Endometrial microvascular endothelial cells (primary cell): ENCODE results near the gene CRISPLD2. TPM values are rescaled to one million over a fixed set of nuclear protein-coding genes. Genes with fewer than 3 reads are reported as not detected.

Experiments used
- in situ Hi-C: cut with HindIII; loops from 2 replicates; pipeline ENCODE4 v1.10.0; 2017; ENCODE audit warnings: low sequenced_read_pairs, low pct_unique_long_range_greater_than_20kb; ENCODE audit errors: inconsistent ontology term
- total RNA-seq: library from RNA; depleted of rRNA; stranded (reverse); fragments of >200 nt; gene quantifications from one replicate; pipeline ENCODE4 v1.2.3, GENCODE V29; 2015; ENCODE audit errors: inconsistent ontology term

Gene CRISPLD2
- total RNA-seq, 1 donor from 2014 or later, result 8.6 TPM

DNA sequence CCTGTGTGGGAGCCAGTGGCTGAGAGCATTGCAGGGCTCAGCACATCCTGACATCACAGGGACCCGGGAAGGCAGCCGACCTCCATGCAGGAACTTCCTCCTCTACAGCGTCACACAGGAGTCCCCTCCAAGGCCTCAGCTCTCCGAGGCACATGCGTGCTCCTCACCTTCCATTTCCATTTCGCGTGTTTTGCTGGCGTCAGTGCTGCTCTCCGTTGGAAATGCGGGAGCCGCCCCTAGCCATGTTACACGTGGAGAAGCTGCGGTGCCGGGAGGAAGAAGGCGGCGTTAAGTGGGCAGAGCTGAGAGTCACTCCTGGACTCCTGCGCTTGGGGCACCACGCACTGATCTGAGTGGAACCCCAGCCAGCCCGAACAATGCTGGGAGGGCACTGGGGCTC, 25.2 kb upstream of the CRISPLD2 start:
- in situ Hi-C loops, result no loop called here

DNA sequence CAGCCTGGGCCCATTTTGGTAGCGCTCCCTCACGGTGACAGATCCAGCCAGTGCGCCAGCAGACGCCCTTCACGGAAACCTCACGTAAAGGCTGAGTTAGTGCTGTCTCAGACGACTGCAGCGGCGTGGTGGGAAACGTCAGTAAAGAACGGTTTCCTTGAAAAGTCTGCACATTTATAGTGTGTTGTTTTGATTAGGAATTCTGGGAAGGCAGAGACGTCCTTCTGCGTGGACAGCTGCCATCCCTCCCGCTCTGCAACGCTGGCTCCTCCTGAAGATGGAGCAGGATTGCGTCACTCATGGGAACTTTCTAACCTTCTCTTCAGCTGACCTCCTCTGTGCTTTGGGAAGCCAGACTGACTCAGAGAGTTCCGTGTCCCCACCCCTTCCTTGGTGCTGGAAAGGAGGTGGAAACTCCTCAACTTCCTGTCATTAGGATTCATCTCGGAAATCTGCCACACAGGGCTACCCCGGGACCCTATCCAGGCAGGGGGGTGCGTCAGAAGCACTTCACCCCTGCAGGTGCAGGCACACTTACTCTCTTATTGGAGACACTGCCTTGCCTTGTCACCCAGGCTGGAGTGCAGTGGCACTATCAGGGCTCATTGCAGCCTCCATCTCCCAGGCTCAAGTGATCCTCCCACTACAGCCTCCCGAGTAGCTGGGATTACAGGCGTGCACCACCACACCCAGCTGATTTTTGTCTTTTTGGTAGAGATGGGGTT, 24.3 kb upstream of the CRISPLD2 start:
- in situ Hi-C loops, result no loop called here

DNA sequence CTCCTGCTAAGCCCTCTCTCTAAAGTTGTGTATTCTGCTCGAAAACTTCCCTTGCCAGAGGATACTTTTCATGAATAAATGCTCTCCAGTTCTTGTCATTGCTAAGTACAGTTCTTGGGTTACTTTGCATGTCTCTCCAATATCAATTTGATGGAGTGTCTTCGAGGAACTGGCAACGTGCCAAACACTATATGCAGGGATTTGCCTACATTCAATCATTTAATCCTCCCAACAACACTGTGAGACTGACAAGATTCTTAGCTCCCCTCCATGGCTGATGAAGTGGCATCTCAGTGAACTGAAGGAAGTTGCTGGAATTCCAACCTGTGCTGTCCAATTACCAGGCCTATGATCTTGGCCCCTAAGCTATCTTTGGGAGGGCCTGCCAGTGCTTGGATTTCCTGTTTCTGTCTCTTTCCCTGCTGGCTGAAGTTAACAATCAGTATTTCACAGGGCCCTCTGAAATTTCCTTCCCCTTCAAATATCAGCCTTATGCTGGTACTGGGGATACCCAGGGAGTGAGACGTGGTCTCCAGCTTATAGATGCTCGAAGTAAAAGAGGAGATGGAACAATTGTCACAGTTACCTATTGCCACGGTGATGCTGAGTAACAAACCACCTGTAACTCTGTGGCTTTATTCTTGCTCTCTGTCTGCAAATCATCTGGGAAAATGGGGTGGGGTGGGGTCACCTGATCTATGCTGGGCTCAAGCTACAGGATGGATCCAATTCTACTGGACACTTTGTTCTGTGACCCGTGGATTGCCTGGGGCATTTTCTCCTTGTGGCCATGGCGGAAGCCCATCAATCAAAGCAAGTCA, 19.4 kb upstream of the CRISPLD2 start:
- in situ Hi-C loops, result no loop called here

DNA sequence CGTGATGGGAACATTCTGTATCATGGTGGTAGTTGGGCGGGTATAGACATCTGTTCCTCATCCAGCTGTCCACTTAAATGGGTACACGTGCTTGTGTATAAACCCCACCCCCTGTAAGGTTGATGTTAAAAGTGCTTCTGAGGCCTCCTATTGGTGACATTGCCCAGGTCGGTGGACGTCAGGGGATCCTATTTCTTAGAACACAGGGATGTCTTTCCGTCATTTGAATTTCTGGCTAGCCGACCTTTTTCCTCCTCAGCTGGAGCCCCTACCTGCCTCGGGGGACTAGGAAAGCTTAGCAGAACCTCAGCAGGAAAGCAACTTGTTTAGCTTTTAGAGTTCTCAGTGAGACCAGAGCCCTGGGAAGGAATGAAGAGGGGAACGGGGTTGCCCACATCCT, 16.6 kb upstream of the CRISPLD2 start:
- in situ Hi-C loops, result no loop called here

DNA sequence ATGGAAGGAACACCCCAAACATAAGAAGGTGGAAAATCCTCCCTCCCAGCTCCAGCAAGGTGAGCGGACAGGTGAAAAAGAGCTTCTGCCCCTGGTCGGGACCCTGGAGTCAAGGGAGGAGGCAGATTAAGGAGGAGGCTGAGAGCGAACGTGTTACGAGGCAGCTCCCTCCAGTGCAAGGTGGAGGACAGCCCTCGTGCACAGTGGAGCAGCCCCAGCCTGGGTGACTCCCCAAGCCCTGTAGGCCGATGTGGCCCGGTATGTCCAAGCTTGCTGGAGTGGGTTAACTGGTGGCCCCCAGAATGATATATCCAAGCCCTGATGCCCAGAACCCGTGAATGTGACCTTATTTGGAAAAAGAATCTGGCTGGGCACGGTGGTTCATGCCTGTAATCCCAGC, 15.5 kb upstream of the CRISPLD2 start:
- in situ Hi-C loops, result no loop called here

DNA sequence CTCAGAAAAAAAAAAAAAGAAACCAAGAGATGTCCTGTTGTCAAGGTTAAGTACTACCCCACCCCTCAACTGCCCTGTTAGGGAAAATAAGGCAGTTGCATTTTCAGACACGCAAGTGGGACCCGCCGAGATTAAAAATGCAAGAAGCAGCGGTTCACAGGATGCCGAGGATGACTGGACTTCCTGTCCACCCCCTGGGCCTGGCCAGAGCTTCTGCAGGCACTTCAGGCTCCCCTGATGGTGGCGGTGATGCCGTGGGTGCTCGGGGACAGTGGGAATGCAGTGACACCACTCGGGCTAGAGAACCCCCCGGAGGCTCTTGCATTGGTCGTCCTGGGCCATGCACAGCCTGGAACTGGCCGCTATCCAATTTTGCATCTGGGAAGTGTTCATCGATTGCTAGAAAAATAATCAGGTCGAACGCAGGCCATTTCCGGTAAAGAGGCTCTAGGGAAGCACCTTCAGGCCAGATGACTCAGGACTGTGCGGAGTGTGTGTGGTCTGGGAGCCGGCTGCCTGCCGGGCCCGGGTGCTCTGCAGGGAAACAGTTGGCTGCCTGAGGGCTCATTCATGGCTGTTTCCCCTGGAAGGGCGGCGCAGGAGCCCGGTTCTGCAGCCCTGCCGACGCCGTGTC, 13.4 kb upstream of the CRISPLD2 start:
- in situ Hi-C loops, result no loop called here

DNA sequence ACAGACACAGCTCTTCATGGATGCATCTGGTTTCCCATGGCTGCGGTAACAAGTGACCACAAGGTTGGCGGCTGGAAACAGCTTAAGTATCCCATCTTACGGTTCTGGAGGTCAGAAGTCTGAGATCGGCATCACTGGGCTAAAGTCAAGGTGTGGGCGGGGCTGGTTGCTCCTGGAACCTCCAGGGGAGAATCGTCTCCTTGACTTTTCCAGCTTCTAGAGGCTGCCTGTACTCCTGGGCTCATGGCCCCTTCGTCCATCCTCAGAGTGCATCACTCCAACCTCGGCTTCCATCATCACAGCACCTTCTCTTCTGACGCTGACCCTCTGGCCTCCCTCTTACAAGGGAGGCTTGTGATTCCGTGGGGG, 12.9 kb upstream of the CRISPLD2 start:
- in situ Hi-C loops, result no loop called here

DNA sequence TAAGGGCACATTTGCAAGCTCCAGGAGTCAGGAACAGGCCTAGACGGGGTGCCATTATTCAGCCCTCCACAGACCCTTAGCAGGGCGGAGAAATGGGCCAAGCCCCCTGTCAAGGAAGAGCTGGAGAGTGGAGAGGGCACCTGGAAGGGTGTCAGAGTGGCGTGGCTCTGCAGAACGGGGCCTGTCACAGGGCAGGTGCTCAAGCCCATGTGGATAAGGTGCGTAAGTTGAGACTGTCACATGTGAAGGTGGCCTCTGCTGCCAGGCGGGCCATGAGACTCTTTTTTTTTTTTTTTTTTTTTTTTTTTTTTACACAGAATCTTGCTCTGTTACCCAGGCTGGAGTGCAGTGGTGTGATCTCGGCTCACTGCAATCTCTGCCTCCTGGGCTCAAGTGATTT, 12.0 kb upstream of the CRISPLD2 start:
- in situ Hi-C loops, result no loop called here

DNA sequence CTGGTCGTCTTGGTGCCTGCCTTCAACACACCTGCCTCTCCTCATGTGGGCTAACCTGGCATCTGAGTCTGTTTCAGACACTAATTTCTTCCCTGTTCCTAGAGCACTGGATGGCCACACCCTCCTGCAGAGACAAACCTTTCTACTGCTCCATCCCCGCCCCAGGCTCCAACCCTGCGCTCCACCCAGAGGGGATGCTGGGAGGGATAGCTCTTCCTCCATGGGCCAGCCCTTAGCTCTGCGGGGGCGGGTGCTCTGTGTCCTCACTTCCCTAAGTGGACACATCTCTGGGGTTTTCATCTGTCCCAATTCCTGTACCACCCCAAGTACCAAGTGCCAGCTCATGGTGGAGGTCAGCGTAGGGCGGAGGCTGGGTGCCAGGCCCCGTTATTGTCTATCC, 11.0 kb upstream of the CRISPLD2 start:
- in situ Hi-C loops, result no loop called here

DNA sequence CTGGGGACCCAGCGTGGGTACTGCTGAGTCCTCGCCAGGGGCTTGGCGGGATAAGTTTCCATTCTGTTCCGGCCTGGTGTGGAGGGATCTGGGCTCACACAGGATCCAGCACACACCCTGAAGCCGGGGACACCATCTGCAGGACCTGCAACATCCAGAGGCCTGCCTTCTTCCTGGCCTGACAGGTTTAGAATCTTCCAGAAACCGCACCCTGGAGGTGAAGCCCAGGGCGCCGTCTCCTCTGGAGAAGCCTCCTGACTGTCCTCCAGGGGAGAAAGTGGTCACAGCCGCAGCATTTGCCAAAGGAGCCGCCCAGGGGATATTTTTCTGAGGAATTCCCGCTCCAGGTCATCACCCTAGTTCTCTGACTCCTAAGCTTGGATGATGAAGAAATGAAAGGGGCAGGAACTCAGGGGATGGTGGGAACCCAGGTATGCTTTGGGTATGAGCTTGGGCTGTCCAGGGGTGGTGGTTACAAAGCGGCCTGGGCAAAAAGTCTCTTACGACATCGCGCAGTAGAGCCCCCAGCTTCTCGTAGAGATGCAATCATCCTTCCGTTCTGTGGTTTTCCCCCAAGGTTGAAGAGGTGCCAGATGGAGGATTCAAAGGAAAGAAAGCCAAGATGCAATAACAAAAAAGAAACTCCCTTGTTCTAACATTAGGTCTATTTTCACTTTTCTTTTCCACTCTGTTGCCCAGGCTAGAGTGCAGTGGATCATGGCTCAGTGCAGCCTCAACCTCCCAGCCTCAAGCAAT, 9.1 kb upstream of the CRISPLD2 start:
- in situ Hi-C loops, result no loop called here

DNA sequence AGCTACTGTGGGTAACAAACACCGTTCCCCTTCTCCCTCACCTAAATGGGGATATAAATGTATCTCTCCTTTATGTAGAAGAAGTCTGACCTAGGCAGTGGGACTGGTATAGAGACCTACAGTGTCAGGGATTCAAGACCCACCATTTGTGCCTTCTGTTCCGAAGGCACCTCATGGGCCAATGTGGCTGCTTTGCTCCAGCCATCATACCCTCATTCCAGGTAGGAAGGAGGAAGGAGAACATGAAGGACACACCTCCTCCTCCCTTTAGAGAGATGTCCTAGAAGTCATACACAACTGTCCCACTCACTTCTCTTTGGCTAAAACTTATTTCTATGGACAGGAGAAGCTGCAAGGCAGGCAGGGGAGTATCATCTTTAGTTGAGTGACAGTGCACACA, 8.3 kb upstream of the CRISPLD2 start:
- in situ Hi-C loops, result no loop called here

DNA sequence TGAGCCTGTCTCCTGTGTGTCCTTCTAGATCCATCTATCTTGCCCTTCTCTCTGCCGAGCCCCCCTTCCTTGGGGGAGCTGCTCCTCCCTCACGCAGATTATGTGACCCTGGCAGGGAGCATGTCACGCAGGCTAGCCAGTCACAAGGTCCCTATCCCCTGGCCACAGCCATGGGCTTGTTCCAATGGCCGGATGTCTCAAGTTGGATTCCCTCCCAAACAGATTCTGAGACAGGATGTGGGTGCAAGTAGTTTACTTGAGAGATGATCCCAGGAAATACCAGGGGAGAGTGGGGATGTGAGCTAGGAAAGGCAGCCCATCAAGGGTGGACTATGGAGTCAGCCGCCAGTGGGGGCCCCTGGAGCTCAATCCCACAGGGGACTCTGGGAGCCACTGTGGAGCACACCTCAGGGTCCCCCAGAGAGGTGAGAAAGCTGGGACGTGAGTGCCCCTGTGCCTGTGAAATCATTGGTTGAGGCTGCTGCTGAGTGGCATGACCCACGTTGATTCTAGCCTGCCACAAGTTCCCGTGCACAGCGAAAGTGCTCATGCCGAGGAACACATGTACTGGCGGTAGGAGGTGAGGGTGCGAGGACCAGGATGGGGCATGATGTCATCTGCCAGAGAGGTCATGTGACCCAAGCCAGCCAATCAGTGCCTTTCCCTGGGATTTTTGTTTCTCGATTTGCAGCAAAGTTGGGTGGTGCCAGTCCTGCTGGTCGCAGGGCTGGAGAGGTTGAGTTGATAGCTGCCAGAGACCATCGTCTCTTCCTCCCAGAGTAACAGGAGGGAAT, 6.4 kb upstream of the CRISPLD2 start:
- in situ Hi-C loops, result no loop called here

DNA sequence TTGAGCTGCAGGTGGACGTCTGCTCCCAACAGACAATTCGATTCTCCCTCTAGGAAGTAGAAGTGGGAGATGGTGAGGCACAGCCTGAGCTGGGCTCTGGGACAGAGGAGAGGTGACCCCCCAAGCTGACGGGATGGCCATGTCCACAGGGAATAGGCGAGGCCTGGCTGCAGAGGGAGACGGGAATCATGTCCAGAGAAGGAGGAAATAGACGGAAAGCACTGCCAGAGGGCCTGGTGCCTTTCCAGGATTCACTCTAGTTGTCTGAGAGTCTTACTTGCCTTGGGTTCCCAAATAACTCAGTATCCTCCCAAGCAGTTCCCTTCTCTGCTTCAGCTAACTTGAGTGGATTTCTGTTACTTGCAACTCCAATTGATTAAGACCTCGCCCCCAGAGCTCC, 4.3 kb upstream of the CRISPLD2 start:
- in situ Hi-C loops, result no loop called here

DNA sequence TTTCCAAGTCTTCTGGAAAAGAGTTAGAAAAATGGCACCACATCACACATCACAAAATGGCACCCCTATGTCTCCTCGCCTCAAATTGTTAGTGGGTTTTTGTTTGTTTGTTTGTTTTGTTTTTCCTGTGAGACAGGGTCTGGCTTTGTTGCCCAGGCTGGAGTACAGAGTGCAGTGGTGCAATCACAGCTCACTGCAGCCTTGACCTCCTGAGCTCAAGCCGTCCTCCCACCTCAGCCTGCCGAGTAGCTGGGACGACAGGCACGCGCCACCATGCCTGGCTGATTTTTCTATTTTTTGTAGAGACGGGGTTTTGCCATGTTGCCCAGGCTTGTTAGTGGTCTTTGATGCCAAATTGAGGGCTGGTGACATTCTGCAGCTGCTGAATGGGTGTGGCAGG, 3.8 kb upstream of the CRISPLD2 start:
- in situ Hi-C loops, result no loop called here

DNA sequence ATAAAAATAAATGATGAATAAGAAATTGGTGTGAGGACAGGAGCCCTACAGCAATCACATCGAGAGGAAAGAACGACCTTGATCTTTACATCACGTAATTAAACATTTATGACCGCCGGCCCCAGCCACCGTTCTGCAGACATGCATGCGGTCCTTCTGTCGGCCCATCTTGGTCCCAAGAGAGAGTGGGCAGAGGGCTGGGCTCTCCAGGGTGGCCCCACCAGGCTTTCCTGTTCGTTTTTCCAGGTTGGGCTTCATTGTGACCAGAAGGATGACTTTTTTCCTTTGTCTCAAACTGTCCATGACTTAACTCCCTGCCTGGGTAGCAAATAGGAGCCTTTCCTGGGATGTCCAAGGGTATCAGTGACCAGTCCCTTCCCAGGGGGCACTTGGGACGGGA, 3.3 kb upstream of the CRISPLD2 start:
- in situ Hi-C loops, result no loop called here

DNA sequence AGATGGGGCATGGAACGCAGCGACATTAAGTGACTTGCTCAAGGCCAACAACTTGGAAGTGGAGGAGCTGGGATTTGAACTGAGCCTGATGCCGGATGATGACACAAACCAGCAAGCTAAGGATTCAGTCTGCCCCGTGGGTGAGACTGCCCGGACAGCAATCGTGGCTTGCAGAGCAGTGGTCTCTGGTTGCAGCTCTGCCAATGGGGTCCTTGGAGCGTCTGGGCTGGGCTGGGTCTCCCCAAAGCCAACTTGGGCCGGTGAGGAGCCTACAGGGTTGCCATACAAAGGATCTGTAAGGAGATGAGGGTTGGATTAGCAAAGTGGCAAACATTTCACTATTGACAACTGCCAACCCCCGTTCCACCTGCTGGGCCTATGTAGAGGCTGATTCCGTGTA, 2.6 kb upstream of the CRISPLD2 start:
- in situ Hi-C loops, result no loop called here

DNA sequence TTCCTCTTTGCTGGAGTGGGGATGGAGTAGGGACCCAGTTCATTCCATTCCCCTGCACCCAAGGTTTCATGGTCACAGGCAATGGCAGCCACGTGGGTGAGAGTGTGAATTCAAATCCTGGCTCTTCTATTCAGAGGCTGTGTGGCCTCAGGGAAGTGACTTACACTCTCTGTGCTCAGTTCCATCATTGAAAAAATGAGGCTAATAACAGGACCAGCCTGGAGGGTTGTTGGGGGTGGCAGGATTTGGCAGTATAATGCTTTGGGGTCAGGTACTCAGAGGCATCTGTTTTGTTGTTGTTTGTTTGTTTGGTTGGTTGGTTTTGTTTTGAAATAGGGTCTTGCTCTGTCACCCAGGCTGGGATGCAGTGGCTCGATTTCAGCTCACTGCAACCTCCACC, 2.2 kb upstream of the CRISPLD2 start:
- in situ Hi-C loops, result no loop called here

DNA sequence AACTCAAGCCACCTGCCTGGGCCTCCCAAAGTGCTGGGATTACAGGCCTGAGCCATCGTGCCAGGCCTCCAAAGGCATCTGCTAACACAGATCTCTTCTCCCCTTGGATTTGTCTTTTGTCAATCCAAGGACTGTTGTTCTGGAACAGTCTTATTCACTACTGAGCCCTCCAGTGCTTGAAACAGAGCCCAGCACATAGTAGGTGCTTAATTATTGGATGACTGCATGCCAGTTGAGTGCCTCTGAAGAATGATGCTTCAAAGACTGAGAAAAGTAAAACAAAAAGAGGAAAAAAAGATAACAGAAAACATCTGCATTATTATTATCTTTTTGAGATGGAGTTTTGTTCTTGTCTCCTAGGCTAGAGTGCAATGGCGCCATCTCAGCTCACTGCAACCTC, 1.7 kb upstream of the CRISPLD2 start:
- in situ Hi-C loops, result no loop called here
